ENCODE results near the gene NPM1. TPM values are rescaled to one million over a fixed set of nuclear protein-coding genes. Genes with fewer than 3 reads are reported as not detected.
"Not testable (repeated sequence)": the region's sequence is repeated elsewhere in the genome, so short reads cannot be mapped to it uniquely, and the experiment has no call there.

The NPM1 gene
- total RNA-seq, 1 donor = 1,271 TPM

DNA sequence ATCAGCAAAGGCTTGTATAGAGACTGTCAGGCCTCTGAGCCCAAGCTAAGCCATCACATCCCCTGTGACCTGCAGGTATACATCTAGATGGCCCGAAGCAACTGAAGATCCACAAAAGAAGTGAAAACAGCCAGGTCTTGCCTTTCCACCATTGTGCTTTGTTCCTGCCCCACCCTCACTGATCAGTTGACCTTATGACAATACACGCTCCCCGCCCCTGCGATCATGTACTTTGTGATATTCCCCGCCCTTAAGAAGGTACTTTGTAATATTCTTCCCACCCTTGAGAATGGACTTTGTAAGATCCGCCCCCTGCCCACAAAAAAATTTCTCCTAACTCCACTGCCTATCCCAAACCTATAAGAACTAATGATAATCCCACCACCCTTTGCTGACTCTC lies 18.6 kb upstream of the NPM1 start:
- TF ChIP-seq CTCF (IDR thresholded peaks at IDR 0.05; ENCODE audit: extremely low read depth, low read depth, low read length) = no peak
- DNase-seq (ENCODE audit: insufficient read length, low spot score, missing footprints) = no peak
- Histone ChIP-seq H3K4me2 (ENCODE audit: insufficient read depth, low read length) (no peak overlapping the region), H3K27ac (ENCODE audit: low read depth, low read length) (no peak overlapping the region), H3K79me2 (ENCODE audit: insufficient read depth, low read length) (no peaks in the 10 kb centered on the region), H3K4me1 (ENCODE audit: insufficient read depth, low read length) (peaks cover 2% of the 10 kb centered on the region), H4K20me1 (ENCODE audit: insufficient read depth, low read length) (no peaks in the 10 kb centered on the region), H3K36me3 (ENCODE audit: insufficient read depth, low read length) (no peaks in the 10 kb centered on the region), H3K9me3 (ENCODE audit: low read depth, low read length) (no peaks in the 10 kb centered on the region), H3K27me3 (ENCODE audit: insufficient read depth, low read length) (no peaks in the 10 kb centered on the region), H3K4me3 (ENCODE audit: insufficient read depth, low read length) (no peak overlapping the region), H2AFZ (ENCODE audit: low read length) (no peak overlapping the region)

- TF ChIP-seq CTCF (IDR thresholded peaks at IDR 0.05; ENCODE audit: extremely low read depth, low read depth, low read length) = no peak
- peaks cover 2% of the 10 kb centered on the region for H3K4me1 ChIP-seq (ENCODE audit: insufficient read depth, low read length)
- no peak for DNase-seq (ENCODE audit: insufficient read length, low spot score, missing footprints)
Measured at GRCh38 chr5:171369898-171370297, 17.8 kb upstream of the NPM1 start.

GRCh38 chr5:171370881-171371280 lies 16.8 kb upstream of the NPM1 start:
- H3K4me2 ChIP-seq (ENCODE audit: insufficient read depth, low read length); DNase-seq (ENCODE audit: insufficient read length, low spot score, missing footprints): not testable (repeated sequence)

More at GRCh38 chr5:171369898-171370297, 17.8 kb upstream of the NPM1 start:
- H2AFZ ChIP-seq (ENCODE audit: low read length) = no peak overlapping the region
- no peaks in the 10 kb centered on the region for H3K79me2 ChIP-seq (ENCODE audit: insufficient read depth, low read length)
- no peak overlapping the region for H3K4me2 ChIP-seq (ENCODE audit: insufficient read depth, low read length)
- H3K4me3 ChIP-seq (ENCODE audit: insufficient read depth, low read length) = no peak overlapping the region
- no peaks in the 10 kb centered on the region for H3K27me3 ChIP-seq (ENCODE audit: insufficient read depth, low read length)
- no peak overlapping the region for H3K27ac ChIP-seq (ENCODE audit: low read depth, low read length)
- no peaks in the 10 kb centered on the region for H4K20me1 ChIP-seq (ENCODE audit: insufficient read depth, low read length)
- no peaks in the 10 kb centered on the region for H3K36me3 ChIP-seq (ENCODE audit: insufficient read depth, low read length)
- H3K9me3 ChIP-seq (ENCODE audit: low read depth, low read length) = no peaks in the 10 kb centered on the region

GRCh38 chr5:171371326-171371725 lies 16.3 kb upstream of the NPM1 start:
- no peaks in the 10 kb centered on the region for H3K79me2 ChIP-seq (ENCODE audit: insufficient read depth, low read length)
- H4K20me1 ChIP-seq (ENCODE audit: insufficient read depth, low read length) = no peaks in the 10 kb centered on the region
- no peaks in the 10 kb centered on the region for H3K27me3 ChIP-seq (ENCODE audit: insufficient read depth, low read length)
- peaks cover 2% of the 10 kb centered on the region for H3K4me1 ChIP-seq (ENCODE audit: insufficient read depth, low read length)
- no peak overlapping the region for H3K4me3 ChIP-seq (ENCODE audit: insufficient read depth, low read length)
- no peak for TF ChIP-seq CTCF (IDR thresholded peaks at IDR 0.05; ENCODE audit: extremely low read depth, low read depth, low read length)
- H2AFZ ChIP-seq (ENCODE audit: low read length) = no peak overlapping the region
- H3K9me3 ChIP-seq (ENCODE audit: low read depth, low read length) = no peaks in the 10 kb centered on the region
- no peak overlapping the region for H3K27ac ChIP-seq (ENCODE audit: low read depth, low read length)
- H3K36me3 ChIP-seq (ENCODE audit: insufficient read depth, low read length) = no peaks in the 10 kb centered on the region
- no peak overlapping the region for H3K4me2 ChIP-seq (ENCODE audit: insufficient read depth, low read length)
- no peak for DNase-seq (ENCODE audit: insufficient read length, low spot score, missing footprints)

More at GRCh38 chr5:171370881-171371280, 16.8 kb upstream of the NPM1 start:
- not testable (repeated sequence) for H3K4me1 ChIP-seq (ENCODE audit: insufficient read depth, low read length); H3K79me2 ChIP-seq (ENCODE audit: insufficient read depth, low read length); H2AFZ ChIP-seq (ENCODE audit: low read length); H3K36me3 ChIP-seq (ENCODE audit: insufficient read depth, low read length); H4K20me1 ChIP-seq (ENCODE audit: insufficient read depth, low read length); H3K9me3 ChIP-seq (ENCODE audit: low read depth, low read length); H3K27ac ChIP-seq (ENCODE audit: low read depth, low read length); H3K4me3 ChIP-seq (ENCODE audit: insufficient read depth, low read length); H3K27me3 ChIP-seq (ENCODE audit: insufficient read depth, low read length)
